Progenitor cell of endocrine pancreas (in vitro differentiated cells): ENCODE results near the gene MCM9. TPM values are rescaled to one million over a fixed set of nuclear protein-coding genes. Genes with fewer than 3 reads are reported as not detected.

Source experiments
- DNase-seq: peaks from one replicate; pipeline ENCODE4 v3.0.0; 2021; ENCODE audit warnings: low spot score; ENCODE audit not compliant: unreplicated experiment
- H3K27ac Mint-ChIP-seq: 2 replicates; pipeline ENCODE4 v1.8.0; 2021; ENCODE audit warnings: mild to moderate bottlenecking, moderate library complexity, mixed read lengths
- H3K27me3 Mint-ChIP-seq: 2 replicates; pipeline ENCODE4 v1.8.0; 2021; ENCODE audit warnings: mixed read lengths
- H3K36me3 Mint-ChIP-seq: 2 replicates; pipeline ENCODE4 v1.8.0; 2022; ENCODE audit warnings: mixed read lengths; ENCODE audit not compliant: insufficient read depth
- H3K4me1 Mint-ChIP-seq: 2 replicates; pipeline ENCODE4 v1.8.0; 2021; ENCODE audit warnings: low read depth, mixed read lengths
- H3K4me3 Mint-ChIP-seq: 2 replicates; pipeline ENCODE4 v1.8.0; 2021; ENCODE audit warnings: low read depth, mild to moderate bottlenecking, moderate library complexity, mixed read lengths
- H3K9me3 Mint-ChIP-seq: 2 replicates; pipeline ENCODE4 v1.8.0; 2021; ENCODE audit warnings: low read depth, mixed read lengths
- total RNA-seq: library from RNA; stranded (reverse); gene quantifications from 2 replicates; pipeline ENCODE4 v1.2.1, GENCODE V29; 2021
- TF ChIP-seq, protein P1 (sequence below): fragments of 200-600 bp; sonication (generic); IDR thresholded peaks from one replicate; pipeline ENCODE4 v1.5.0; 2021; ENCODE audit warnings: antibody characterized with exemption, mild to moderate bottlenecking; ENCODE audit not compliant: unreplicated experiment

The MCM9 gene
- total RNA-seq, 1 donor from 2014 or later: 24.7 TPM

DNA sequence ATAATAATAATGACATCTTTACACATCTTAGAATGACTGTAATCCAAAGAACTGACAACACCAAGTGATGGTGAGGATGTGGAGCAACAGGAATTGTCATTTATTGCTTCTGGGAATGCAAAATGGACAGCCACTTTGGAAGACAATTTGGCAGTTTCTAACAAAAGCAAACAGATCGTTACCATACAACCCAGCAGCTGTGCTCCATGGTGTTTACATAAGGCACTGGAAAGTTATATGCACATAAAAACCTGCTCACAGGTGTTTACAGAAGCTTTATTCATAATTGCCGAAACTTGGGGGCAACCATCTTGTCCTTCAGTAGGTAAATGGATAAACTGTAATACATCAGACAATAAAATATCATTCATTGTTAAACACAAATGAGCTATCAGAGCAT lies 59.3 kb downstream of the MCM9 start:
- TF ChIP-seq, protein P1, sequence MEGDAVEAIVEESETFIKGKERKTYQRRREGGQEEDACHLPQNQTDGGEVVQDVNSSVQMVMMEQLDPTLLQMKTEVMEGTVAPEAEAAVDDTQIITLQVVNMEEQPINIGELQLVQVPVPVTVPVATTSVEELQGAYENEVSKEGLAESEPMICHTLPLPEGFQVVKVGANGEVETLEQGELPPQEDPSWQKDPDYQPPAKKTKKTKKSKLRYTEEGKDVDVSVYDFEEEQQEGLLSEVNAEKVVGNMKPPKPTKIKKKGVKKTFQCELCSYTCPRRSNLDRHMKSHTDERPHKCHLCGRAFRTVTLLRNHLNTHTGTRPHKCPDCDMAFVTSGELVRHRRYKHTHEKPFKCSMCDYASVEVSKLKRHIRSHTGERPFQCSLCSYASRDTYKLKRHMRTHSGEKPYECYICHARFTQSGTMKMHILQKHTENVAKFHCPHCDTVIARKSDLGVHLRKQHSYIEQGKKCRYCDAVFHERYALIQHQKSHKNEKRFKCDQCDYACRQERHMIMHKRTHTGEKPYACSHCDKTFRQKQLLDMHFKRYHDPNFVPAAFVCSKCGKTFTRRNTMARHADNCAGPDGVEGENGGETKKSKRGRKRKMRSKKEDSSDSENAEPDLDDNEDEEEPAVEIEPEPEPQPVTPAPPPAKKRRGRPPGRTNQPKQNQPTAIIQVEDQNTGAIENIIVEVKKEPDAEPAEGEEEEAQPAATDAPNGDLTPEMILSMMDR: no peak
- peaks cover 10% of the 10 kb centered on the region for H3K36me3 Mint-ChIP-seq
- no peak overlapping the region for H3K4me3 Mint-ChIP-seq
- peaks cover 8% of the 10 kb centered on the region for H3K9me3 Mint-ChIP-seq
- no peak overlapping the region for H3K27ac Mint-ChIP-seq
- H3K4me1 Mint-ChIP-seq: peaks cover 3% of the 10 kb centered on the region
- no peak for DNase-seq
- H3K27me3 Mint-ChIP-seq: no peaks in the 10 kb centered on the region

DNA sequence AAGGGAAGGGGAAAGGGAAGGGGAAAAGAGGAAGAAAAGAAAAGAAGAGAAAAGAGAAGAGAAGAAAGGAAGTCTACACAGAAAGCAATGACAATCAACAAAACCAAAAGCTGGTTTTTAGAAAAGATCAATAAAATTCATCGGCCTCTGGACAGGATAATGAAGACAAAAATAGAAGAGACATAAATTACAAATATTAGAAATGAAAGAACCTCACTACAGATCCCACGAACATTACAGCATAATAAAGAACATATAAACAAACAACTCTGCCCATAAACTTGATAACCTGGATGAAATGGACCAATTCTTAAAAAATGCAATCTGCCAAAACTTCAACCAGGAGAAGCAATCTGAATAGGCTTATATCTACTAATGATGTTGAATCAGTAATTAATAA lies 61.7 kb downstream of the MCM9 start:
- Mint-ChIP-seq H3K27me3 (no peaks in the 10 kb centered on the region), H3K4me1 (peaks cover 3% of the 10 kb centered on the region), H3K27ac (no peak overlapping the region), H3K4me3 (no peak overlapping the region), H3K36me3 (peaks cover 23% of the 10 kb centered on the region), H3K9me3 (peaks cover 26% of the 10 kb centered on the region)
- TF ChIP-seq, protein P1: no peak
- no peak for DNase-seq

DNA sequence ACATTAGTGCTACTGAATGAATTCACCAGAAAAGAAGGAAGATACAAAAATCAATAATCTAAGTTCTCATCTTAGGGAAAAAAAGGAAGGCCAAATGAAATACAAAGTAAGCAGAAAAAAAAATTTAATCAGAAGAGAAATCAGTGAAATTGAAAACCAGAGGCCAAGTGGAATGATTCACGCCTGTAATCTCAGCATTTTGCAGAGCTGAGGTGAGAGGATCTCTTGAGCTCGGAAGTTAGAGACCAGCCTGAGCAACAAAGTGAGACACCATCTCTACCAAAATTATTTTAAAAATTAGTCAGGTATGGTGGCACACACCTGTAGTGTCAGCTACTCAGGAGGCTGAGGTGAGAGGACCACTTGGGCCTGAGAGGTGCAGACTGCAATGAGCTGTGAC lies 62.2 kb downstream of the MCM9 start:
- Mint-ChIP-seq H3K9me3 (peaks cover 27% of the 10 kb centered on the region), H3K27me3 (no peaks in the 10 kb centered on the region)

DNA sequence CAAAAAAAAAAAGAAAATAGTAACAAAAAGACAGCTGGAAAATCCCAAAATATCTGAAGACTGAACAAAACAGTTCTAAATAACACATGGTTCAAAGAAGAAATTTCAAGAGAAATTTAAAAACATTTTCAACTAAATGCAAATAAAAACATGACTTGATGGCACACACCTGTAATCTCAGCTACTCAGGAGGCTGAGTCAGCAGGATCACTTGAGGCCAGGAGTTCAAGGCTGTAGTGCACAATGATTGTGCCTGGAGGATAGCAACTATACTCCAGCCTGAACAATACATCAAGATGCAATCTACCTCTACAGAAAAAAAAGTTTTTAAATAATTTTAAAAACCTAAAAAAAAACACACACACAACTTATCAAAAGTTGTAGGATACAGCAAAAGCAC lies 62.6 kb downstream of the MCM9 start:
- TF ChIP-seq, protein P1: no peak
- DNase-seq: no peak
- Mint-ChIP-seq H3K36me3 (peaks cover 23% of the 10 kb centered on the region), H3K9me3 (peaks cover 27% of the 10 kb centered on the region), H3K27me3 (no peaks in the 10 kb centered on the region), H3K4me1 (peaks cover 3% of the 10 kb centered on the region), H3K27ac (no peak overlapping the region), H3K4me3 (no peak overlapping the region)

More for the DNA sequence above, 62.2 kb downstream of the MCM9 start:
- Mint-ChIP-seq H3K4me3 (no peak overlapping the region), H3K36me3 (peaks cover 23% of the 10 kb centered on the region), H3K27ac (no peak overlapping the region), H3K4me1 (peaks cover 3% of the 10 kb centered on the region)
- TF ChIP-seq, protein P1: no peak
- no peak for DNase-seq

DNA sequence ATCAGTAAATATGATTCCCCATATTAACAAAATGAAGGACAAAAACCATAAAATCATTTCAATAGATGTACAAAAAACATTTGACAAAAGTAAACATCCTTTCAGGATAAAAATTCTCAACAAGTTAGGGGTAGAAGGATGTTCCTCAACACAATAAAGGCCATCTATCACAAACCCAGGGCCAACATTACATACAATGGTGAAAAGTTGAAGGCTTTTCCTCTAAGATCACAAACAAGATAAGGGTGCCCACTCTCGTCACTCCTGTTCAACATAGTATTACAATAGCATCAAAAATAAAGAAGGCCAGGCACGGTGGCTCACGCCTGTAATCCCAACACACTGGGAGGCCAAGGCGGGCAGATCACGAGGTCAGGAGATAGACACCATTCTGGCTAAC lies 63.6 kb downstream of the MCM9 start:
- Mint-ChIP-seq H3K4me3 (no peak overlapping the region), H3K27ac (no peak overlapping the region), H3K36me3 (peaks cover 23% of the 10 kb centered on the region), H3K9me3 (peaks cover 27% of the 10 kb centered on the region), H3K27me3 (no peaks in the 10 kb centered on the region), H3K4me1 (peaks cover 2% of the 10 kb centered on the region)
- TF ChIP-seq, protein P1: no peak
- DNase-seq: no peak
